H1 (cell line): Measurements from ENCODE around the gene ZNF575. TPM values are rescaled to one million over a fixed set of nuclear protein-coding genes. Genes with fewer than 3 reads are reported as not detected.

Experiments used
- CTCF ChIA-PET: fragments of 300-600 bp; sonication (Branson Sonifier 250); formaldehyde crosslinking; loops from one replicate; lab custom pipeline; 2021; ENCODE audit not compliant: partially characterized antibody; lab: Charles Lee
- POLR2A ChIA-PET: fragments of 300-600 bp; sonication (Branson Sonifier 250); formaldehyde crosslinking; loops from one replicate; lab custom pipeline; 2021; ENCODE audit warnings: inconsistent platforms; ENCODE audit not compliant: partially characterized antibody; lab: Charles Lee
- DNase-seq, 2 experiments: peaks; one replicate each; pipeline versions ENCODE4 v3.0.0 to v3.0.0-alpha.2; 2010 to 2022; ENCODE audit warnings: low spot score in 2 of 2, low read depth in 1 of 2, mixed read lengths in 1 of 2
- FAIRE-seq: peaks from 2 replicates; lab custom pipeline; 2011; peaks lifted over from hg19 to GRCh38; lab: Jason Lieb, UNC
- H2AFZ ChIP-seq: 2 replicates; pipeline ENCODE4 v1.8.1; 2012; ENCODE audit warnings: low read length, inconsistent platforms
- H2AK5ac ChIP-seq: 2 replicates; pipeline ENCODE4 v1.6.1; 2013; ENCODE audit warnings: low read depth, low read length
- H2BK120ac ChIP-seq: replicated peaks from 2 replicates; pipeline ENCODE3; 2013; ENCODE audit warnings: low read depth, low read length, inconsistent platforms
- H2BK12ac ChIP-seq: 2 replicates; pipeline ENCODE4 v1.6.1; 2013; ENCODE audit warnings: low read depth, low read length
- H2BK15ac ChIP-seq: 2 replicates; pipeline ENCODE4 v1.6.1; 2013; ENCODE audit warnings: low read length
- H2BK20ac ChIP-seq: 2 replicates; pipeline ENCODE4 v1.6.1; 2013; ENCODE audit warnings: low read length
- H2BK5ac ChIP-seq: 2 replicates; pipeline ENCODE4 v1.6.1; 2013; ENCODE audit warnings: low read depth, low read length
- H3K14ac ChIP-seq: 2 replicates; pipeline ENCODE4 v1.6.1; 2013; ENCODE audit warnings: inconsistent platforms; ENCODE audit not compliant: insufficient read length
- H3K18ac ChIP-seq: 2 replicates; pipeline ENCODE4 v1.6.1; 2013; ENCODE audit warnings: low read length; ENCODE audit errors: extremely low read depth
- H3K23ac ChIP-seq: 2 replicates; pipeline ENCODE4 v1.6.1; 2013; ENCODE audit warnings: inconsistent platforms; ENCODE audit not compliant: insufficient read length
- H3K23me2 ChIP-seq: 2 replicates; pipeline ENCODE4 v1.6.1; 2013; ENCODE audit warnings: low read depth, low read length
- H3K27ac ChIP-seq: 2 replicates; pipeline ENCODE4 v1.6.1; 2011; ENCODE audit warnings: low read depth, low read length, inconsistent platforms
- H3K27me3 ChIP-seq, 4 experiments: replicated peaks in 1 of 4; 1 replicate in 1 of 4; 2 replicates in 3 of 4; pipeline versions ENCODE4 v1.6.1 to v1.8.1; 2011 to 2013; ENCODE audit warnings: low read length in 3 of 4, mild to moderate bottlenecking in 3 of 4, inconsistent platforms in 2 of 4, mixed read lengths in 2 of 4, moderate library complexity in 1 of 4; ENCODE audit not compliant: control insufficient read depth in 3 of 4, insufficient read depth in 3 of 4; ENCODE audit errors: extremely low read depth in 1 of 4
- H3K36me3 ChIP-seq, 4 experiments: 2 replicates each; pipeline versions ENCODE4 v1.6.1 to v1.8.1; 2011 to 2013; ENCODE audit warnings: mild to moderate bottlenecking in 4 of 4, low read length in 3 of 4, moderate library complexity in 2 of 4, control low read depth in 1 of 4, inconsistent platforms in 1 of 4; ENCODE audit not compliant: insufficient read depth in 4 of 4, control insufficient read depth in 2 of 4
- H3K4ac ChIP-seq: replicated peaks from 2 replicates; pipeline ENCODE3; 2013; ENCODE audit warnings: low read length, low read depth, mixed read lengths, inconsistent platforms; ENCODE audit not compliant: insufficient read length
- H3K4me1 ChIP-seq, 4 experiments: replicated peaks in 1 of 4; 1 replicate in 1 of 4; 2 replicates in 3 of 4; pipeline versions ENCODE4 v1.6.1 to v1.8.1; 2011 to 2013; ENCODE audit warnings: low read length in 3 of 4, inconsistent platforms in 2 of 4, mixed read lengths in 1 of 4; ENCODE audit not compliant: insufficient read depth in 4 of 4, control insufficient read depth in 3 of 4
- H3K4me2 ChIP-seq, 2 experiments: 2 replicates each; pipeline versions ENCODE4 v1.6.1 to v1.8.1; 2011 to 2013; ENCODE audit warnings: low read depth in 2 of 2, low read length in 2 of 2, control low read depth in 1 of 2, inconsistent platforms in 1 of 2, mild to moderate bottlenecking in 1 of 2; ENCODE audit not compliant: insufficient read depth in 1 of 2
- H3K4me3 ChIP-seq, 4 experiments: fragments of 200-600, 300-600 bp in 1 of 4; sonication (generic), shearing (Covaris generic), sonication (Bioruptor Twin) in 1 of 4; 2 replicates each; pipeline versions ENCODE4 v1.5.1 to v1.8.1; 2011 to 2016; ENCODE audit warnings: low read length in 4 of 4, low read depth in 3 of 4, control low read depth in 2 of 4, inconsistent platforms in 2 of 4, mild to moderate bottlenecking in 2 of 4, mixed read lengths in 1 of 4, moderate library complexity in 1 of 4; ENCODE audit not compliant: insufficient read depth in 2 of 4; ENCODE audit errors: extremely low read depth in 1 of 4
- H3K56ac ChIP-seq: replicated peaks from 2 replicates; pipeline ENCODE3; 2013; ENCODE audit warnings: low read depth, mild to moderate bottlenecking, mixed read lengths, low read length, inconsistent platforms; ENCODE audit not compliant: insufficient read length
- H3K79me1 ChIP-seq: 2 replicates; pipeline ENCODE4 v1.6.1; 2013; ENCODE audit warnings: low read depth, low read length, control low read depth
- H3K79me2 ChIP-seq, 2 experiments: 2 replicates each; pipeline versions ENCODE4 v1.6.1 to v1.8.1; 2012 to 2013; ENCODE audit warnings: low read length in 2 of 2, mild to moderate bottlenecking in 2 of 2, inconsistent platforms in 1 of 2; ENCODE audit not compliant: insufficient read depth in 2 of 2, control insufficient read depth in 1 of 2
- H3K9ac ChIP-seq, 4 experiments: replicated peaks in 1 of 4; 1 replicate in 1 of 4; 2 replicates in 3 of 4; pipeline versions ENCODE4 v1.6.1 to v1.8.1; 2011 to 2013; ENCODE audit warnings: low read depth in 3 of 4, low read length in 3 of 4, control low read depth in 2 of 4, mild to moderate bottlenecking in 2 of 4, moderate library complexity in 2 of 4, inconsistent platforms in 1 of 4; ENCODE audit errors: extremely low read depth in 1 of 4
- H3K9me3 ChIP-seq, 2 experiments: 2 replicates each; pipeline versions ENCODE4 v1.6.1 to v1.8.1; 2012 to 2013; ENCODE audit warnings: mild to moderate bottlenecking in 2 of 2, moderate library complexity in 2 of 2, control low read depth in 1 of 2, inconsistent platforms in 1 of 2, low read depth in 1 of 2, low read length in 1 of 2, mixed read lengths in 1 of 2; ENCODE audit not compliant: insufficient read depth in 2 of 2
- H4K20me1 ChIP-seq, 2 experiments: replicated peaks in 1 of 2; 2 replicates each; pipeline versions ENCODE3 to v1.8.1; 2011 to 2013; ENCODE audit warnings: inconsistent platforms in 2 of 2, low read length in 2 of 2, mild to moderate bottlenecking in 1 of 2; ENCODE audit not compliant: insufficient read depth in 2 of 2, control insufficient read depth in 1 of 2
- H4K5ac ChIP-seq: 2 replicates; pipeline ENCODE4 v1.6.1; 2013; ENCODE audit warnings: low read length, low read depth, mixed read lengths, inconsistent platforms; ENCODE audit not compliant: insufficient read length
- H4K8ac ChIP-seq: 2 replicates; pipeline ENCODE4 v1.8.0; 2013; ENCODE audit warnings: mild to moderate bottlenecking, moderate library complexity, low read length, inconsistent platforms; ENCODE audit not compliant: insufficient read depth; ENCODE audit errors: extremely low read depth
- H4K91ac ChIP-seq: replicated peaks from 2 replicates; pipeline ENCODE3; 2013; ENCODE audit warnings: low read length, mixed read lengths, inconsistent platforms; ENCODE audit not compliant: insufficient read length
- CBX8 ChIP-seq: fragments of 300-800, 300-1000 bp; sonication (generic); IDR thresholded peaks from 2 replicates; pipeline ENCODE4 v1.7.1; 2016; ENCODE audit warnings: low read depth, low read length, borderline replicate concordance
- GABPA ChIP-seq: IDR thresholded peaks from 2 replicates; pipeline ENCODE4 v1.6.1; 2011; ENCODE audit warnings: mild to moderate bottlenecking, low read length, moderate library complexity, borderline replicate concordance; ENCODE audit not compliant: insufficient read depth
- JUN ChIP-seq: IDR thresholded peaks from 2 replicates; pipeline ENCODE4 v1.6.1; 2011; ENCODE audit warnings: low read depth, mild to moderate bottlenecking, improper control_type of control experiment, low read length
- MAFK ChIP-seq: IDR thresholded peaks from 2 replicates; pipeline ENCODE4 v1.6.1; 2012; ENCODE audit warnings: low read depth, mild to moderate bottlenecking, improper control_type of control experiment, low read length
- RAD21 ChIP-seq, 2 experiments: IDR thresholded peaks in 1 of 2; conservative IDR thresholded peaks in 1 of 2; 2 replicates each; pipeline ENCODE4 v1.6.1; 2011; ENCODE audit warnings: low read depth in 2 of 2, low read length in 2 of 2, improper control_type of control experiment in 1 of 2, inconsistent platforms in 1 of 2, mild to moderate bottlenecking in 1 of 2, moderate library complexity in 1 of 2
- WGBS, 2 experiments: shearing (Covaris generic) in 1 of 2; methylation state at CpG; one replicate each; pipeline versions ENCODE4 v1.1.6 to v1.1.7; 2013 to 2015; ENCODE audit warnings: low lambda C conversion rate in 2 of 2, mixed read lengths in 2 of 2, inconsistent platforms in 1 of 2, low coverage in 1 of 2, missing lambda C conversion rate in 1 of 2; ENCODE audit not compliant: insufficient replicate concordance in 2 of 2, insufficient coverage in 1 of 2, insufficient read length in 1 of 2; ENCODE audit errors: extremely low coverage in 1 of 2, missing lambda C conversion rate in 1 of 2; 5-methylcytosine and 5-hydroxymethylcytosine counted together
- polyA plus RNA-seq, 7 experiments: library from polyadenylated mRNA; depleted of rRNA in 3 of 7; stranded (reverse) in 5 of 7; unstranded in 2 of 7; fragments of >200 nt in 5 of 7; fragments of 200-250 nt in 2 of 7; gene quantifications; 1 replicate in 5 of 7; 2 replicates in 1 of 7; 4 replicates in 1 of 7; pipeline versions ENCODE4 v1.2.1 to v1.2.3, GENCODE V29; 2011 to 2013; ENCODE audit warnings: missing spikeins in 2 of 7, mixed read lengths in 2 of 7
- total RNA-seq: library from RNA; stranded (reverse); fragmentation: NEBNext Ultra II Directional; extraction: Animal tissue kit (Norgen Biotek cat#: 25700); gene quantifications from 2 replicates; pipeline ENCODE4 v1.2.1, GENCODE V29; 2021

The ZNF575 gene
- total and polyA plus RNA-seq, 2 of the 8 experiments (the other 6 are each of a cell fraction or from before 2014, with no cell fraction given): 0.05 TPM; not detected in 1

GRCh38 chr19:43540381-43540780 lies 7.4 kb downstream of the ZNF575 start:
- no peak overlapping the region for H2BK5ac ChIP-seq
- H4K5ac ChIP-seq: no peak overlapping the region
- FAIRE-seq (no peak), DNase-seq (no peak)
- no peak overlapping the region for H3K23ac ChIP-seq
- H3K14ac ChIP-seq: no peak overlapping the region
- no peak overlapping the region for H3K9ac ChIP-seq
- peaks cover 0 to 7% of the 10 kb centered on the region in 2 experiments; a peak in 1 of 4 replicates for H3K9me3 ChIP-seq
- no peak overlapping the region for H3K27ac ChIP-seq
- H3K79me1 ChIP-seq: no peaks in the 10 kb centered on the region
- no peaks in the 10 kb centered on the region for H4K20me1 ChIP-seq
- H3K27me3 ChIP-seq: no peaks in the 10 kb centered on the region; a peak in 1 of 7 replicates
- H3K79me2 ChIP-seq: no peaks in the 10 kb centered on the region
- no peak overlapping the region for H2AFZ ChIP-seq
- no peak overlapping the region for H4K91ac ChIP-seq
- H2BK12ac ChIP-seq: no peak overlapping the region
- H3K23me2 ChIP-seq: no peaks in the 10 kb centered on the region
- ChIA-PET POLR2A (no interaction called here), CTCF (interaction anchor here (8.0 kb wide), 1 partner anchor 15 kb away, joined by 62 read pairs; no protein-coding TSS in a partner anchor)
- no peak overlapping the region for H3K18ac ChIP-seq
- 84% methylated on average over 3 of the region's 3 CpGs; no CpG with 5 or more reads in 1 of the 2 experiments for WGBS, 2 experiments
- no peak overlapping the region for H2BK20ac ChIP-seq
- H3K56ac ChIP-seq: no peak overlapping the region
- H3K36me3 ChIP-seq: peaks cover 10 to 61% (median 37%) of the 10 kb centered on the region in 4 experiments; a peak in 7 of 8 replicates
- H4K8ac ChIP-seq: no peak overlapping the region
- no peak overlapping the region for H2BK120ac ChIP-seq
- H3K4ac ChIP-seq: no peak overlapping the region
- H2AK5ac ChIP-seq: no peak overlapping the region
- H3K4me1 ChIP-seq: peaks cover 0 to 5% (median 0%) of the 10 kb centered on the region in 4 experiments; a peak in 4 of 7 replicates
- TF ChIP-seq GABPA (no peak), CBX8 (no peak), JUN (no peak), MAFK (no peak), RAD21 (IDR thresholded peaks at IDR 0.05 in 1 of 2, conservative IDR thresholded peaks at IDR 0.05 in 1 of 2; ENCODE audit: low read depth in 2 of 2, low read length in 2 of 2) (no peak)
- H3K4me2 ChIP-seq: no peak overlapping the region
- H2BK15ac ChIP-seq: no peak overlapping the region
- H3K4me3 ChIP-seq: no peak overlapping the region
